Activated CD4-positive, CD25-positive, alpha-beta regulatory T cell treated with anti-CD3 and anti-CD28 coated beads, Interleukin-2, amount 50 U/mL, for 24 hours (primary cell): Measurements from ENCODE around the gene SLC9A1.

ENCODE experiments used
- ATAC-seq, 2 donors: fragments of 150-1000 bp; cut with Tn5 transposase; one replicate each; pipeline ENCODE4 v1.10.0; 2021; ENCODE audit warnings: mild to moderate bottlenecking in 1 of 2, moderate library complexity in 1 of 2

SLC9A1 gene

GRCh38 chr1:27101696-27102095 is 53.2 kb downstream of the SLC9A1 start:
- ATAC-seq = no peak

GRCh38 chr1:27101054-27101491 is 53.9 kb downstream of the SLC9A1 start:
- ATAC-seq = no peak

- no peak for ATAC-seq
These were observed 54.4 kb downstream of the SLC9A1 start for GRCh38 chr1:27100335-27101053.

GRCh38 chr1:27099587-27100334 is 55.2 kb downstream of the SLC9A1 start:
- peak; percentile 65 for ATAC-seq

- ATAC-seq = peak in 1 of 2 donors; percentile 7
These were observed 55.8 kb downstream of the SLC9A1 start for GRCh38 chr1:27099135-27099586.

- ATAC-seq = no peak
These were observed 56.3 kb downstream of the SLC9A1 start for GRCh38 chr1:27098431-27099134.

GRCh38 chr1:27097484-27097917 is 57.4 kb downstream of the SLC9A1 start:
- ATAC-seq = peak; percentile 80 to 87

- ATAC-seq = no peak
These were observed 59.3 kb downstream of the SLC9A1 start for GRCh38 chr1:27095576-27095975.

GRCh38 chr1:27092888-27093287 is 62.0 kb downstream of the SLC9A1 start:
- no peak for ATAC-seq

- no peak for ATAC-seq
These were observed 64.0 kb downstream of the SLC9A1 start for GRCh38 chr1:27090911-27091310.

- no peak for ATAC-seq
These were observed 67.3 kb downstream of the SLC9A1 start for GRCh38 chr1:27087371-27088220.

GRCh38 chr1:27086628-27087027 is 68.3 kb downstream of the SLC9A1 start:
- no peak for ATAC-seq

- no peak for ATAC-seq
These were observed 68.9 kb downstream of the SLC9A1 start for GRCh38 chr1:27086026-27086425.

GRCh38 chr1:27084107-27084506 is 70.8 kb downstream of the SLC9A1 start:
- ATAC-seq = no peak

GRCh38 chr1:27077968-27078367 is 77.0 kb downstream of the SLC9A1 start:
- ATAC-seq = no peak

- no peak for ATAC-seq
These were observed 78.1 kb downstream of the SLC9A1 start for GRCh38 chr1:27076803-27077202.

- ATAC-seq = peak in 1 of 2 donors; percentile 17
These were observed 80.6 kb downstream of the SLC9A1 start for GRCh38 chr1:27074175-27074780.

GRCh38 chr1:27071049-27071416 is 83.9 kb downstream of the SLC9A1 start:
- no peak for ATAC-seq

- no peak for ATAC-seq
These were observed 84.4 kb downstream of the SLC9A1 start for GRCh38 chr1:27070390-27071048.

- no peak for ATAC-seq
These were observed 86.0 kb downstream of the SLC9A1 start for GRCh38 chr1:27068922-27069321.

- ATAC-seq = no peak
These were observed 88.8 kb downstream of the SLC9A1 start for GRCh38 chr1:27065999-27066630.
